A549 (cell line): Measurements from ENCODE around the gene ZDHHC22.

ENCODE experiments used
- CTCF ChIP-seq: fragments of >200 bp; sonication (Bioruptor Twin); formaldehyde crosslinking; IDR thresholded peaks from 3 replicates; pipeline ENCODE4 v1.5.1; 2016
- EP300 ChIP-seq, 2 experiments: fragments of >200 bp; sonication (Bioruptor Twin); formaldehyde crosslinking; IDR thresholded peaks; 2 replicates in 1 of 2; 3 replicates in 1 of 2; pipeline ENCODE4 v1.6.1; 2016 to 2017
- HDAC2 ChIP-seq: fragments of 200-600 bp; sonication (generic); IDR thresholded peaks from 2 replicates; pipeline ENCODE4 v1.6.1; 2016
- POLR2A ChIP-seq: IDR thresholded peaks from 2 replicates; pipeline ENCODE4 v1.6.1; 2012; ENCODE audit warnings: mild to moderate bottlenecking, low read length
- REST ChIP-seq: fragments of 200-600 bp; sonication (generic); IDR thresholded peaks from 2 replicates; pipeline ENCODE4 v1.6.1; 2016; ENCODE audit warnings: antibody characterized with exemption, mild to moderate bottlenecking, moderate library complexity
- TP53 ChIP-seq: fragments of 250-450 bp; sonication (Bioruptor Pico); IDR thresholded peaks from 2 replicates; pipeline ENCODE4 v1.5.0; 2021; ENCODE audit warnings: mild to moderate bottlenecking, moderate library complexity

GRCh38 chr14:77102154-77102553 is 39.4 kb downstream of the ZDHHC22 start:
- TF ChIP-seq TP53 (CRISPR knock-in tag) (no peak), REST (no peak), POLR2A (no peak), EP300 (IDR thresholded peaks at IDR 0.05) (no peak), CTCF (no peak), HDAC2 (no peak)
